Neuronal stem cell (in vitro differentiated cells): ENCODE data around the gene NALCN.

ENCODE experiments used
- DNase-seq: peaks from one replicate; pipeline ENCODE4 v3.0.0-alpha.2; 2013; ENCODE audit warnings: low spot score
- H2AFZ ChIP-seq: one replicate; pipeline ENCODE4 v1.6.1; 2013; ENCODE audit warnings: mild to moderate bottlenecking, low read length, inconsistent platforms
- H2AK5ac ChIP-seq: 2 replicates; pipeline ENCODE4 v1.6.1; 2013; ENCODE audit warnings: low read depth, mild to moderate bottlenecking, inconsistent platforms, low read length, moderate library complexity, mixed read lengths
- H2BK120ac ChIP-seq: 2 replicates; pipeline ENCODE4 v1.6.1; 2013; ENCODE audit warnings: low read depth, mild to moderate bottlenecking, inconsistent platforms, low read length, moderate library complexity, mixed read lengths
- H2BK12ac ChIP-seq: one replicate; pipeline ENCODE4 v1.6.1; 2013; ENCODE audit warnings: low read length, inconsistent platforms
- H2BK15ac ChIP-seq: 2 replicates; pipeline ENCODE4 v1.6.1; 2013; ENCODE audit warnings: mild to moderate bottlenecking, low read length, inconsistent platforms, mixed read lengths
- H2BK5ac ChIP-seq: one replicate; pipeline ENCODE4 v1.6.1; 2013; ENCODE audit warnings: inconsistent platforms, mild to moderate bottlenecking, low read length, moderate library complexity
- H3K14ac ChIP-seq: one replicate; pipeline ENCODE4 v1.6.1; 2013; ENCODE audit warnings: low read length, inconsistent platforms
- H3K18ac ChIP-seq: 2 replicates; pipeline ENCODE4 v1.6.1; 2013; ENCODE audit warnings: low read length, inconsistent platforms
- H3K23ac ChIP-seq: 2 replicates; pipeline ENCODE4 v1.6.1; 2013; ENCODE audit warnings: low read depth, mild to moderate bottlenecking, mixed read lengths, low read length, inconsistent platforms; ENCODE audit not compliant: poor library complexity
- H3K27ac ChIP-seq: replicated peaks from 3 replicates; pipeline ENCODE4 v1.5.1; 2013; ENCODE audit warnings: low read length, inconsistent platforms
- H3K27me3 ChIP-seq, 3 experiments: 2 replicates each; pipeline ENCODE4 v1.6.1; 2013; ENCODE audit warnings: low read length in 3 of 3, mild to moderate bottlenecking in 2 of 3, inconsistent platforms in 1 of 3, low read depth in 1 of 3, mixed read lengths in 1 of 3, moderate library complexity in 1 of 3; ENCODE audit not compliant: control insufficient read depth in 3 of 3, insufficient read depth in 3 of 3
- H3K36me3 ChIP-seq, 2 donors: replicated peaks in 1 of 2; 2 replicates each; pipeline ENCODE4 v1.6.1; 2013; ENCODE audit warnings: low read length in 2 of 2; ENCODE audit not compliant: control insufficient read depth in 2 of 2, insufficient read depth in 2 of 2
- H3K4ac ChIP-seq: 2 replicates; pipeline ENCODE4 v1.6.1; 2013; ENCODE audit warnings: inconsistent platforms, mild to moderate bottlenecking, low read length, moderate library complexity
- H3K4me1 ChIP-seq, 2 donors: 1 replicate in 1 of 2; 2 replicates in 1 of 2; pipeline ENCODE4 v1.6.1; 2013; ENCODE audit warnings: low read length in 2 of 2, low read depth in 1 of 2; ENCODE audit not compliant: control insufficient read depth in 2 of 2, insufficient read depth in 1 of 2
- H3K4me2 ChIP-seq: one replicate; pipeline ENCODE4 v1.6.1; 2013; ENCODE audit warnings: mild to moderate bottlenecking, low read length, inconsistent platforms; ENCODE audit not compliant: insufficient read depth, poor library complexity, severe bottlenecking
- H3K4me3 ChIP-seq, 2 donors: 2 replicates each; pipeline ENCODE4 v1.5.1; 2013; ENCODE audit warnings: low read length in 2 of 2, mild to moderate bottlenecking in 2 of 2, inconsistent platforms in 1 of 2, moderate library complexity in 1 of 2
- H3K79me1 ChIP-seq: one replicate; pipeline ENCODE4 v1.6.1; 2013; ENCODE audit warnings: low read depth, mild to moderate bottlenecking, inconsistent platforms, low read length, moderate library complexity
- H3K9ac ChIP-seq: one replicate; pipeline ENCODE4 v1.6.1; 2013; ENCODE audit warnings: mild to moderate bottlenecking, low read depth, low read length, inconsistent platforms; ENCODE audit not compliant: poor library complexity
- H3K9me3 ChIP-seq, 2 donors: replicated peaks in 1 of 2; 2 replicates each; pipeline versions ENCODE3 to v1.6.1; 2013; ENCODE audit warnings: low read length in 2 of 2, mild to moderate bottlenecking in 2 of 2, inconsistent platforms in 1 of 2, low read depth in 1 of 2, mixed read lengths in 1 of 2, moderate library complexity in 1 of 2; ENCODE audit not compliant: control insufficient read depth in 2 of 2, insufficient read depth in 1 of 2
- H4K8ac ChIP-seq: one replicate; pipeline ENCODE4 v1.6.1; 2013; ENCODE audit warnings: low read depth, mild to moderate bottlenecking, inconsistent platforms, low read length, moderate library complexity
- H4K91ac ChIP-seq: one replicate; pipeline ENCODE4 v1.6.1; 2013; ENCODE audit warnings: low read length, low read depth, mild to moderate bottlenecking, inconsistent platforms; ENCODE audit not compliant: poor library complexity
- WGBS, 2 donors: extraction: QIAGEN DNeasy Blood & Tissue Kit; methylation state at CpG; one replicate each; pipeline ENCODE4 v1.1.7; 2013; ENCODE audit warnings: missing lambda C conversion rate in 2 of 2, mixed read lengths in 1 of 2; ENCODE audit not compliant: insufficient read length in 2 of 2, insufficient replicate concordance in 1 of 2; ENCODE audit errors: extremely low coverage in 2 of 2; 5-methylcytosine and 5-hydroxymethylcytosine counted together

The NALCN gene

DNA sequence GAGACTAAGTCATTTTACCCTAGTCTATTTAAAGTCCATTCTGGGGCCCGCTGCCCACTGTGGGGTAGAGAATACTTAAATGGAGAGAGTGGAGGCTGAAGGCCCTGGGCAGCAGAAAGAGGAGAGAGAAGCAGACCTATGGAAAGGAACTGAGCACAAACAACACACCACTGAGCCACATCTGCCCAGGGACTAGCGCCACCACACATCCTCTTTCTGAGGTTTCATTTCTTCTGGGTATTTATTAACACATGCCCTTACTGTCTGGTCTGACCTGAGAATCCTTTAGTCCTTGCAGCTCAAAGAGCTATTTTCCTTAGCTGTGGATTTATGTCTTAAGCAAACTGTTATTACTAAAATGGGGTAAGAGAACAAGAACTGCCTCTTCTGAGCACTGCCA is 154.0 kb downstream of the NALCN start:
- Histone ChIP-seq H3K4me1 (peaks cover 0 to 9% of the 10 kb centered on the region in 2 donors), H3K4me2 (no peak overlapping the region), H2BK5ac (no peak overlapping the region), H3K18ac (no peak overlapping the region), H3K4me3 (no peak overlapping the region), H3K9ac (no peak overlapping the region), H3K27me3 (no peaks in the 10 kb centered on the region), H2BK15ac (no peak overlapping the region), H3K4ac (no peak overlapping the region), H3K36me3 (no peaks in the 10 kb centered on the region), H2BK12ac (no peak overlapping the region), H3K27ac (no peak overlapping the region), H2BK120ac (no peak overlapping the region), H2AK5ac (no peak overlapping the region), H4K8ac (no peak overlapping the region), H2AFZ (no peak overlapping the region), H4K91ac (no peak overlapping the region), H3K79me1 (no peaks in the 10 kb centered on the region), H3K23ac (no peak overlapping the region), H3K14ac (no peak overlapping the region), H3K9me3 (no peaks in the 10 kb centered on the region)
- WGBS, 2 donors: no CpG with 5 or more reads among the region's 2 CpGs
- DNase-seq: no peak

DNA sequence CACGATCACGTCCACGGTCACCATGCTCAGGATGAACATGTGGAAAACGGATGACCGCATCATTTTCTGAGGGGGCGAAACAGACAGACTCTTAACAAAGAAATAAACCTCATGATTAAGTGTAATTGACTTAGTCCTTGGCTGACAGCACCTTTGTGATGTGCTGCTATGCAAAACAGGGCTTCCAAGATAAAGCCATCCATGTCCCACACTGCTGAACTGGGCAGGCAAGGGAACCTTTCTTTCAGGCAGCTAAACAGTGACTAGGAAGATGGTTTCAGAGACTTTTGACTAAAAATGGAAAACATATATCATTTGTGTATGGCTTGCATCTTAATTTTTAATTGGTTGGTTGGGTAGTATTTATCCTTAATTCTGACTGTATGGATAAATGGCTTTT is 157.8 kb downstream of the NALCN start:
- H3K4ac ChIP-seq: no peak overlapping the region
- H3K36me3 ChIP-seq: no peaks in the 10 kb centered on the region
- H3K27me3 ChIP-seq: no peaks in the 10 kb centered on the region
- H3K14ac ChIP-seq: no peak overlapping the region
- H2AK5ac ChIP-seq: no peak overlapping the region
- H3K27ac ChIP-seq: no peak overlapping the region
- no peak overlapping the region for H4K8ac ChIP-seq
- H3K18ac ChIP-seq: no peak overlapping the region
- no peak overlapping the region for H3K4me3 ChIP-seq
- H3K23ac ChIP-seq: no peak overlapping the region
- no peak overlapping the region for H2BK5ac ChIP-seq
- H4K91ac ChIP-seq: no peak overlapping the region
- peak overlapping the region; percentile 73 for H2AFZ ChIP-seq
- H2BK15ac ChIP-seq: no peak overlapping the region
- no peak overlapping the region for H2BK120ac ChIP-seq
- no peak overlapping the region for H3K9ac ChIP-seq
- no peaks in the 10 kb centered on the region for H3K79me1 ChIP-seq
- H3K4me1 ChIP-seq: peaks cover 0 to 9% of the 10 kb centered on the region in 2 donors
- H3K9me3 ChIP-seq: no peaks in the 10 kb centered on the region
- WGBS, 2 donors: no CpG with 5 or more reads among the region's 6 CpGs
- no peak overlapping the region for H2BK12ac ChIP-seq
- H3K4me2 ChIP-seq: no peak overlapping the region
- no peak for DNase-seq

DNA sequence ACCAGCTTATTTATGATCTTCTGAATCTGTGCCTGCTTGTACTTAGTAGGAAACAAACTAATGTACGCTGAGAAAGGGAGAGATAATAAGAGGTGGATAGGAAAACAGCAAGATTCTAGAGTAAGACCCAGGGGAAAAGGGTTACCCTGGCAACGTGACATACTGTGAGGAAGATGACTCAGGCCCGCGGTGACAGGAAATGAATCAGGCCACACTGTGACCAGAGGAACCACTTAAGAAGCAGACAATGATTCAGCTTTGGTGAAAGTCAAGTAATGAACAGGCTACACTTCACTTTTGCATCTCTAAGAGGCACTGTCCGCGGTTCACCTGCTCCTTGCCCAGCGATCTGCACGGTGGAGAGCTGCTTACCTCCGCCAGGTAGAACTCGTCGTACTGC is 158.2 kb downstream of the NALCN start:
- no peak overlapping the region for H3K4me3 ChIP-seq
- peaks cover 0 to 9% of the 10 kb centered on the region in 2 donors for H3K4me1 ChIP-seq

GRCh38 chr13:101248739-101249514 is 167.4 kb downstream of the NALCN start:
- Histone ChIP-seq H3K9ac (no peak overlapping the region), H3K4me1 (no peaks in the 10 kb centered on the region), H2BK15ac (no peak overlapping the region), H4K91ac (no peak overlapping the region), H3K9me3 (no peaks in the 10 kb centered on the region), H3K27me3 (no peaks in the 10 kb centered on the region), H4K8ac (no peak overlapping the region), H2BK5ac (no peak overlapping the region), H3K27ac (no peak overlapping the region), H3K4me2 (no peak overlapping the region), H2AFZ (no peak overlapping the region), H2BK12ac (no peak overlapping the region), H3K4me3 (no peak overlapping the region), H3K36me3 (no peaks in the 10 kb centered on the region), H3K4ac (no peak overlapping the region), H3K23ac (no peak overlapping the region), H3K79me1 (no peaks in the 10 kb centered on the region), H2BK120ac (no peak overlapping the region), H2AK5ac (no peak overlapping the region), H3K14ac (no peak overlapping the region), H3K18ac (no peak overlapping the region)
- no peak for DNase-seq
- WGBS, 2 donors: no CpG with 5 or more reads among the region's 2 CpGs

More for the DNA sequence above, 158.2 kb downstream of the NALCN start:
- Histone ChIP-seq H2AFZ (peak overlapping the region; percentile 73), H2BK12ac (no peak overlapping the region), H2BK5ac (no peak overlapping the region), H3K27ac (no peak overlapping the region), H3K79me1 (no peaks in the 10 kb centered on the region), H3K36me3 (no peaks in the 10 kb centered on the region), H2AK5ac (no peak overlapping the region), H2BK120ac (no peak overlapping the region), H3K23ac (no peak overlapping the region), H4K8ac (no peak overlapping the region), H4K91ac (no peak overlapping the region), H3K4me2 (no peak overlapping the region), H3K27me3 (no peaks in the 10 kb centered on the region), H3K18ac (no peak overlapping the region), H3K14ac (no peak overlapping the region), H3K4ac (no peak overlapping the region), H3K9me3 (no peaks in the 10 kb centered on the region), H2BK15ac (no peak overlapping the region), H3K9ac (no peak overlapping the region)
- no CpG with 5 or more reads among the region's 11 CpGs for whole genome bisulfite sequencing, 2 donors
- DNase-seq: peak; percentile 4
